Forelimb muscle (tissue), 1 donor: ENCODE data around the gene HFE. TPM values are rescaled to one million over a fixed set of nuclear protein-coding genes. Genes with fewer than 3 reads are reported as not detected.
"Not testable (repeated sequence)": the region's sequence is repeated elsewhere in the genome, so short reads cannot be mapped to it uniquely, and the experiment has no call there.

Experiments
- DNase-seq: peaks from one replicate; pipeline ENCODE4 v3.0.0-alpha.2; 2013; ENCODE audit warnings: low read depth
- polyA plus RNA-seq: library from polyadenylated mRNA; unstranded; fragments of 120-200 nt; gene quantifications from one replicate; pipeline ENCODE4 v1.2.1, GENCODE V29; 2013; ENCODE audit not compliant: insufficient read length

Gene HFE
- polyA plus RNA-seq, 1 donor, result 3.6 TPM

GRCh38 chr6:26109772-26110171, 22.5 kb downstream of the HFE start:
- no peak for DNase-seq

GRCh38 chr6:26113570-26113969, 26.3 kb downstream of the HFE start:
- no peak for DNase-seq

- DNase-seq, result no peak
Measured at GRCh38 chr6:26115226-26115625, 28.0 kb downstream of the HFE start.

- DNase-seq, result no peak
Measured at GRCh38 chr6:26116267-26116666, 29.0 kb downstream of the HFE start.

GRCh38 chr6:26118999-26119398, 31.8 kb downstream of the HFE start:
- DNase-seq, result no peak

- not testable (repeated sequence) for DNase-seq
Measured at GRCh38 chr6:26120115-26120514, 32.9 kb downstream of the HFE start.

- DNase-seq, result no peak
Measured at GRCh38 chr6:26120807-26121140, 33.5 kb downstream of the HFE start.

GRCh38 chr6:26121141-26122004, 34.1 kb downstream of the HFE start:
- no peak for DNase-seq

- no peak for DNase-seq
Measured at GRCh38 chr6:26122005-26122388, 34.8 kb downstream of the HFE start.

- DNase-seq, result no peak
Measured at GRCh38 chr6:26122402-26122792, 35.2 kb downstream of the HFE start.

- DNase-seq, result peak; percentile 98
Measured at GRCh38 chr6:26122793-26123674, 35.8 kb downstream of the HFE start.

GRCh38 chr6:26123675-26123946, 36.4 kb downstream of the HFE start:
- DNase-seq, result no peak

GRCh38 chr6:26123947-26124780, 36.9 kb downstream of the HFE start:
- peak; percentile 99 for DNase-seq

GRCh38 chr6:26124781-26125685, 37.8 kb downstream of the HFE start:
- no peak for DNase-seq

- no peak for DNase-seq
Measured at GRCh38 chr6:26126394-26127235, 39.4 kb downstream of the HFE start.

GRCh38 chr6:26128013-26128771, 41.0 kb downstream of the HFE start:
- DNase-seq, result no peak

- DNase-seq, result no peak
Measured at GRCh38 chr6:26129656-26130055, 42.4 kb downstream of the HFE start.

GRCh38 chr6:26130581-26131249, 43.5 kb downstream of the HFE start:
- no peak for DNase-seq

GRCh38 chr6:26131618-26132017, 44.4 kb downstream of the HFE start:
- DNase-seq, result no peak
